ENCODE results near the gene PGBD4. TPM values are rescaled to one million over a fixed set of nuclear protein-coding genes. Genes with fewer than 3 reads are reported as not detected.

PGBD4 gene
- 0.59 and 0.62 TPM in 2 replicates for polyA plus RNA-seq (2013)

DNA sequence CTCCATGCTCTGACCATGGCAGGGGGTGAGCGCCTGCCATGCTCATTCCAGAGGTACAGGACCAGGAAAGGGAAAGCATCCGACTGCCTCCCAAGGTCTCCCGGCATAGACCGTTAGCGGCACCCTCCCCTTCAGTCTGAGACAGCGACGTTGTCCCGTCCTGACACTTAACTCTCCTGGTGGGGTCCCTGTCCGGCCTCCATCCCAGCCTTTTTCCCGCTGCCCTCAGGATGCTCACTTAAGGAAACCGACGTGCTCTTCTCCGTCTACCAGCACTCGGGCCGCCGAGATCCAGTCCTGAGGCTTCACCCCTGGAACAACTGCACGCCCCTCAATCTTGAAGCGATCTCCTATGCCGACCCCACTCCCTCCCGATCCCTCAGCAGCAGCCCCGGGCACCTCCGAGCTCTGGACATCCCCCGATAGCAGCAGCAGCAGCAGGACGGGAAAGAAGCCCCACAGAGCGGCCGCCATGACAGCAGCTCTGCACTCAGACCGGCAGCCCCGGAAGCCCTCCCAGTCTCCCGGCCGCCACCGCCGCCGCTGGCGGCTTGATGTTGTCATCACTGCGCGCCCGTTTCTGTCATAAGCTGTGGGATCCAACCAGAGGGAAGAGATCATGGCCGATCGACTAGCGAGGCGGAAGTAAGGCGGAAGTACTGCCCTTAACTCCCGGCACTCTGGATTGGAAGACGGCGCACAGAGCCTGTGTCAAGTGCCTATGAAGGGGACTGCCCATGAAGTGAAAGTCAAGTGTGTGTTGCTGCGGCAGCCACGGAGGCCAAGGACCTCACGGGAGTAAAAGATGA is at the start of gene PGBD4, which contains the start of gene EMC7:
TSS of gene PGBD4 (plus strand) at position 718 of the 809 bp plus-strand sequence. CDS start 449 bp downstream, outside the sequence.
TSS of gene EMC7 (minus strand) at position 497 of the 809 bp plus-strand sequence. CDS start at position 474, 23 bp downstream.
- Histone ChIP-seq H3K14ac (ENCODE audit: low read length) (peak within 1 kb of the TSS; percentile 87), H3K9me3 (ENCODE audit: insufficient read depth, low read depth, low read length) (no peaks in the 10 kb centered on the region), H2BK12ac (ENCODE audit: low read length) (no peak within 1 kb of the TSS), H3K4ac (ENCODE audit: low read depth, low read length) (peak within 1 kb of the TSS; percentile 84), H3K79me1 (ENCODE audit: low read length) (peaks cover 4% of the 10 kb centered on the region), H3K27me3 (ENCODE audit: insufficient read depth, low read length) (no peaks in the 10 kb centered on the region), H3K18ac (ENCODE audit: low read length) (peak within 1 kb of the TSS; percentile 90), H4K91ac (ENCODE audit: low read depth, low read length) (peak within 1 kb of the TSS; percentile 74), H3K36me3 (ENCODE audit: control insufficient read depth in 1 of 2, insufficient read depth in 2 of 2, low read length in 2 of 2) (no peaks in the 10 kb centered on the region), H4K12ac (ENCODE audit: low read depth, low read length) (peak within 1 kb of the TSS; percentile 99), H2AFZ (ENCODE audit: insufficient read depth, low read length, poor library complexity) (peak within 1 kb of the TSS; percentile 94), H3K4me2 (ENCODE audit: low read length) (peak within 1 kb of the TSS; percentile 98), H3K4me3 (ENCODE audit: low read depth, low read length) (peak within 1 kb of the TSS; percentile 84), H3K79me2 (ENCODE audit: control insufficient read depth, insufficient read depth, low read length, poor library complexity) (peaks cover 9% of the 10 kb centered on the region), H3K23ac (ENCODE audit: low read length) (no peak within 1 kb of the TSS), H3K27ac (ENCODE audit: low read depth, low read length) (peak within 1 kb of the TSS; percentile 37), H2BK120ac (ENCODE audit: insufficient read depth, low read length, poor library complexity) (peak within 1 kb of the TSS; percentile 57), H3K4me1 (ENCODE audit: control insufficient read depth in 1 of 2, insufficient read depth in 2 of 2, low read length in 2 of 2) (peaks cover 0 to 3% of the 10 kb centered on the region in 2 experiments), H3K9ac (ENCODE audit: low read length) (peak within 1 kb of the TSS; percentile 82), H4K8ac (ENCODE audit: low read depth, low read length) (peak within 1 kb of the TSS; percentile 95), H2AK5ac (ENCODE audit: low read length) (peak within 1 kb of the TSS; percentile 83), H2BK5ac (ENCODE audit: low read depth, low read length, poor library complexity) (peak within 1 kb of the TSS; percentile 78)
- peak; percentile 99 for DNase-seq
- WGBS (ENCODE audit: extremely low coverage, insufficient coverage, insufficient read length) = no CpG with 5 or more reads among the region's 48 CpGs

DNA sequence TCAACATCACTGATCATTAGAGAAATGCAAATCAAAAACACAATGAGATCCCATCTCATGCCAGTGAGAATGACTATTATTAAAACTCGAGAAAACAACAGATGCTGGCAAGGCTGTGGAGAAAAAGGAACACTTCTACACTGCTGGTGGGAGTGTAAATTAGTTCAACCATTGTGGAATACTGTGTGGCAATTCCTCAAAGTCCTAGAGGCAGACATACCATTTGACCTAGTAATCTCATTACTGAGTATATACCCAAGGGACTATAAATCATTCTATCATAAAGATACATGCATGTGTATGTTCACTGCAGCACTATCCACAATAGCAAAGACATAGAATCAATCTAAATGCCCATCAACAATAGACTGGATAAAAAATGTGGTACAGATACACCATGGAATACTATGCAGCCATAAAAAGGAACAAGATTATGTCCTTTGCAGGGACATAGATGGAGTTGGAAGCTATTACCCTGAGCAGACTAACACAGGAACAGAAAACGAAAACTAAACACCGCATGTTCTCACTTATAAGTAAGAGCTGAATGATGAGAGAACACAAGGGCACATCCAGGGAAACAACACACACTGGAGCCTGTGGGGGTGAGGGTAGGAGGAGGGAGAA is 47.7 kb upstream of the PGBD4 start:
- Histone ChIP-seq H3K4me2 (ENCODE audit: low read length) (no peak overlapping the region), H3K4ac (ENCODE audit: low read depth, low read length) (no peak overlapping the region), H3K36me3 (ENCODE audit: control insufficient read depth in 1 of 2, insufficient read depth in 2 of 2, low read length in 2 of 2) (no peaks in the 10 kb centered on the region), H4K12ac (ENCODE audit: low read depth, low read length) (no peak overlapping the region), H2AFZ (ENCODE audit: insufficient read depth, low read length, poor library complexity) (no peak overlapping the region), H3K9me3 (ENCODE audit: insufficient read depth, low read depth, low read length) (no peaks in the 10 kb centered on the region), H3K23ac (ENCODE audit: low read length) (no peak overlapping the region), H3K27ac (ENCODE audit: low read depth, low read length) (no peak overlapping the region), H3K27me3 (ENCODE audit: insufficient read depth, low read length) (no peaks in the 10 kb centered on the region), H3K14ac (ENCODE audit: low read length) (no peak overlapping the region), H4K8ac (ENCODE audit: low read depth, low read length) (no peak overlapping the region), H3K79me1 (ENCODE audit: low read length) (no peaks in the 10 kb centered on the region), H4K91ac (ENCODE audit: low read depth, low read length) (no peak overlapping the region), H2BK120ac (ENCODE audit: insufficient read depth, low read length, poor library complexity) (no peak overlapping the region), H3K18ac (ENCODE audit: low read length) (no peak overlapping the region), H3K4me1 (ENCODE audit: control insufficient read depth in 1 of 2, insufficient read depth in 2 of 2, low read length in 2 of 2) (no peaks in the 10 kb centered on the region), H2BK12ac (ENCODE audit: low read length) (no peak overlapping the region), H3K9ac (ENCODE audit: low read length) (no peak overlapping the region), H3K4me3 (ENCODE audit: low read depth, low read length) (no peak overlapping the region), H3K79me2 (ENCODE audit: control insufficient read depth, insufficient read depth, low read length, poor library complexity) (no peaks in the 10 kb centered on the region), H2AK5ac (ENCODE audit: low read length) (no peak overlapping the region), H2BK5ac (ENCODE audit: low read depth, low read length, poor library complexity) (no peak overlapping the region)
- WGBS (ENCODE audit: extremely low coverage, insufficient coverage, insufficient read length) = no CpG with 5 or more reads among the region's 3 CpGs
- DNase-seq = peak in 1 of 2 donors; percentile 61

DNA sequence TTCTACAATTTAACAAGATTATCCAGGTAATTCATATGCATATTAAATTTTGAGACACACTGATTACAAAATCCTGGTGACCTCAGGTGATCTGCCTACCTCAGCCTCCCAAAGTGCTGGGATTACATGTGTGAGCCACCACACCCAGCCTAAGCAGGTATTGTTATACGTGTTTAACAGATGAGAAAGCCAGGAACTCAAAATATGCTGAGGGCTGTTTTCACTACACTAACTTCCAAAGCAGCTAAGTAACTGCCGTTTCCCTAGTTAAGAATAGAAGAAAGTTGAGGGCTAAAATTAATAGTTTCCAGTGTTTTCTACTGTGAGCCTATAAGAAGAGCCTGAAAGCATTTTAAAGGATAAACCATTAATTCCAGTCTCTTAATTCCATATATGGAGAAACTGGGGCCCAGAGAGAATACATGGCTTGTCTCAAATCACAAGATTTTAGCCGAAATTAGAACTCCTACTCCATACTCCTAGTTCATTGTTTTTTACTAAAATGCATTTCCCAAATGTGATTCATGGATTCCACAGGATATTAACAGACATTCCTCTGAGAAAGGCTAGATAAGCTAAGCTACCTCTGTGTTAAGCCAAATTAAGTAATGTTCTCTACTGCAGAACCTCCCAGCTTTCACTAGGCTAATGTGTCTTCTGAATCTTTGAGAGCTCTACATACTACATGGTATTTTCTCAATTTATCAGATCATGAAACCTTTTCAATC is 45.9 kb upstream of the PGBD4 start:
- Histone ChIP-seq H3K9me3 (ENCODE audit: insufficient read depth, low read depth, low read length) (no peaks in the 10 kb centered on the region), H2BK120ac (ENCODE audit: insufficient read depth, low read length, poor library complexity) (no peak overlapping the region), H3K4ac (ENCODE audit: low read depth, low read length) (no peak overlapping the region), H2AFZ (ENCODE audit: insufficient read depth, low read length, poor library complexity) (no peak overlapping the region), H4K12ac (ENCODE audit: low read depth, low read length) (no peak overlapping the region), H3K27me3 (ENCODE audit: insufficient read depth, low read length) (no peaks in the 10 kb centered on the region), H3K18ac (ENCODE audit: low read length) (no peak overlapping the region), H3K36me3 (ENCODE audit: control insufficient read depth in 1 of 2, insufficient read depth in 2 of 2, low read length in 2 of 2) (no peaks in the 10 kb centered on the region), H3K4me2 (ENCODE audit: low read length) (no peak overlapping the region), H3K14ac (ENCODE audit: low read length) (no peak overlapping the region), H3K79me2 (ENCODE audit: control insufficient read depth, insufficient read depth, low read length, poor library complexity) (no peaks in the 10 kb centered on the region), H2BK12ac (ENCODE audit: low read length) (no peak overlapping the region), H3K23ac (ENCODE audit: low read length) (no peak overlapping the region), H2BK5ac (ENCODE audit: low read depth, low read length, poor library complexity) (no peak overlapping the region), H3K27ac (ENCODE audit: low read depth, low read length) (no peak overlapping the region), H4K91ac (ENCODE audit: low read depth, low read length) (no peak overlapping the region), H3K9ac (ENCODE audit: low read length) (no peak overlapping the region), H3K4me3 (ENCODE audit: low read depth, low read length) (no peak overlapping the region), H2AK5ac (ENCODE audit: low read length) (no peak overlapping the region), H3K79me1 (ENCODE audit: low read length) (no peaks in the 10 kb centered on the region), H3K4me1 (ENCODE audit: control insufficient read depth in 1 of 2, insufficient read depth in 2 of 2, low read length in 2 of 2) (no peaks in the 10 kb centered on the region), H4K8ac (ENCODE audit: low read depth, low read length) (no peak overlapping the region)
- no CpG with 5 or more reads among the region's 3 CpGs for WGBS (ENCODE audit: extremely low coverage, insufficient coverage, insufficient read length)
- peak; percentile 85 to 94 for DNase-seq

DNA sequence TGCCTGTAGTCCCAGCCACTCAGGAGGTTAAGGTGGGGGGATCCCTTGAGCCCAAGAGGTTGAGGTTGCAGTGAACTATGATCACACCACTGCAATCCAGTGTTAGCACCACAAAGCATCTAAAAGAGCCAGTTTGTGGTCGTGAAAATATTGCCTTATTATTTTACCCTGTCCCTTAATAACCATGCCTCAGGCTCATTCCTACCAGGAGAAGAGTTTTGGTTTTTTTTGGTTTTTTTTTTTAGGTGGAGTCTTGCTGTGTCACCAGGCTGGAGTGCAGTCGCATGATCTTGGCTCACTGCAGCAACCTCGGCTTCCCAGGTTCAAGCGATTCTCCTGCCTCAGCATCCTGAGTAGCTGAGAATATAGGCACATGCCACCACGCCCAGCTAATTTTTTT is 45.0 kb upstream of the PGBD4 start:
- Histone ChIP-seq H3K9me3 (ENCODE audit: insufficient read depth, low read depth, low read length) (no peaks in the 10 kb centered on the region), H3K18ac (ENCODE audit: low read length) (no peak overlapping the region), H3K4me1 (ENCODE audit: control insufficient read depth in 1 of 2, insufficient read depth in 2 of 2, low read length in 2 of 2) (no peaks in the 10 kb centered on the region), H3K4me2 (ENCODE audit: low read length) (no peak overlapping the region), H3K27ac (ENCODE audit: low read depth, low read length) (no peak overlapping the region), H3K9ac (ENCODE audit: low read length) (no peak overlapping the region), H3K14ac (ENCODE audit: low read length) (no peak overlapping the region), H2BK120ac (ENCODE audit: insufficient read depth, low read length, poor library complexity) (no peak overlapping the region), H3K27me3 (ENCODE audit: insufficient read depth, low read length) (no peaks in the 10 kb centered on the region), H3K36me3 (ENCODE audit: control insufficient read depth in 1 of 2, insufficient read depth in 2 of 2, low read length in 2 of 2) (no peaks in the 10 kb centered on the region), H4K12ac (ENCODE audit: low read depth, low read length) (no peak overlapping the region), H4K91ac (ENCODE audit: low read depth, low read length) (no peak overlapping the region), H2BK12ac (ENCODE audit: low read length) (no peak overlapping the region), H4K8ac (ENCODE audit: low read depth, low read length) (no peak overlapping the region), H2BK5ac (ENCODE audit: low read depth, low read length, poor library complexity) (no peak overlapping the region), H2AK5ac (ENCODE audit: low read length) (no peak overlapping the region), H2AFZ (ENCODE audit: insufficient read depth, low read length, poor library complexity) (no peak overlapping the region), H3K79me2 (ENCODE audit: control insufficient read depth, insufficient read depth, low read length, poor library complexity) (no peaks in the 10 kb centered on the region), H3K23ac (ENCODE audit: low read length) (no peak overlapping the region), H3K4me3 (ENCODE audit: low read depth, low read length) (no peak overlapping the region), H3K79me1 (ENCODE audit: low read length) (no peaks in the 10 kb centered on the region), H3K4ac (ENCODE audit: low read depth, low read length) (no peak overlapping the region)
- no CpG with 5 or more reads among the region's 5 CpGs for WGBS (ENCODE audit: extremely low coverage, insufficient coverage, insufficient read length)
- DNase-seq = peak; percentile 53 to 82

Measured in trophoblast cell (in vitro differentiated cells and primary cell).